T-helper 22 cell (primary cell): ENCODE results near the gene ALKBH7.

ENCODE experiments used
- DNase-seq: peaks from one replicate; pipeline ENCODE4 v3.0.0-alpha.2; 2020; ENCODE audit warnings: low read depth

ALKBH7 gene

DNA sequence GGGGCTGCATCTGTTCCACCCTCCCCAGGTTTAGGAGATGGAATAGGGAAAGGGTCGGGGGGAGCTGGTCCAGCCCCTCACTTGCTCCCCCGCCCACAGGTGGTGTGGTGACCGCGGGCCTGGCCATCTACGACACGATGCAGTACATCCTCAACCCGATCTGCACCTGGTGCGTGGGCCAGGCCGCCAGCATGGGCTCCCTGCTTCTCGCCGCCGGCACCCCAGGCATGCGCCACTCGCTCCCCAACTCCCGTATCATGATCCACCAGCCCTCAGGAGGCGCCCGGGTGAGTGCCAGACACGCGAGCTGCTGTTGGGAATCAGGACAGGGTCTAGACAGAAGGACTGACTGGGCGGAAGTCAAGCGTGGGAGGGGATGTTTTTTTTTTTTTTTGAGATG, 8.2 kb upstream of the ALKBH7 start:
- DNase-seq = no peak

- DNase-seq = peak; percentile 94
These were observed 660 bp downstream of the ALKBH7 start for GRCh38 chr19:6373096-6373812.

DNA sequence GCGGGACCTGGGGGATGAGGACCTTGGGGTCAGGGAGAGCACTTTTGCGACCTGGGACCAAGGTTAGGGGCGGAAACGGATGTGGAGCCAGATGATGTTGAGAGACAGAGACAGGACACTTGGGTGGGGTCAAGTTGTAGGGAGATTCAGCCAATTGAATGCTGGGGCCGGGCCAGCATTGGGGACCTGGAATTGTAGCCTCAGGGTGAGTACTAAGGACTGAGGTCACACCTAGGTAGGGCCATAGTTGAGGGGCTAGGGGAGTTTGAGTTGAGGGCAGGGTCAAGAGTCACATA, 1.2 kb downstream of the ALKBH7 start:
- no peak for DNase-seq

DNA sequence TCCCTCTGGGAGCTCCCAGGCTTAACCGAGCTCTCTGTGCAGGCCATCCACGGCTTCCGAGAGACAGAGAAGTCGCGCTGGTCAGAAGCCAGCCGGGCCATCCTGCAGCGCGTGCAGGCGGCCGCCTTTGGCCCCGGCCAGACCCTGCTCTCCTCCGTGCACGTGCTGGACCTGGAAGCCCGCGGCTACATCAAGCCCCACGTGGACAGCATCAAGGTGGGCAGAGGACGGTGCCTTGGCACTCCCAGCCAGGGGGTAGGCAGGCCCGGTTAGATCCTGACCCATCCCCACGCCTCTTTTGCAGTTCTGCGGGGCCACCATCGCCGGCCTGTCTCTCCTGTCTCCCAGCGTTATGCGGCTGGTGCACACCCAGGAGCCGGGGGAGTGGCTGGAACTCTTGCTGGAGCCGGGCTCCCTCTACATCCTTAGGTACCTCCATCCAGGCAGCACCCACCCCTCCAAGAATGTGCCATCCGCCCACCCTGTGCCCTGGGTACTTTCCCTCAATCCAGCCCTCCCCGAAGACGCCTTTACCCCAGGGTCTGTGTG, 1.6 kb downstream of the ALKBH7 start:
- no peak for DNase-seq

DNA sequence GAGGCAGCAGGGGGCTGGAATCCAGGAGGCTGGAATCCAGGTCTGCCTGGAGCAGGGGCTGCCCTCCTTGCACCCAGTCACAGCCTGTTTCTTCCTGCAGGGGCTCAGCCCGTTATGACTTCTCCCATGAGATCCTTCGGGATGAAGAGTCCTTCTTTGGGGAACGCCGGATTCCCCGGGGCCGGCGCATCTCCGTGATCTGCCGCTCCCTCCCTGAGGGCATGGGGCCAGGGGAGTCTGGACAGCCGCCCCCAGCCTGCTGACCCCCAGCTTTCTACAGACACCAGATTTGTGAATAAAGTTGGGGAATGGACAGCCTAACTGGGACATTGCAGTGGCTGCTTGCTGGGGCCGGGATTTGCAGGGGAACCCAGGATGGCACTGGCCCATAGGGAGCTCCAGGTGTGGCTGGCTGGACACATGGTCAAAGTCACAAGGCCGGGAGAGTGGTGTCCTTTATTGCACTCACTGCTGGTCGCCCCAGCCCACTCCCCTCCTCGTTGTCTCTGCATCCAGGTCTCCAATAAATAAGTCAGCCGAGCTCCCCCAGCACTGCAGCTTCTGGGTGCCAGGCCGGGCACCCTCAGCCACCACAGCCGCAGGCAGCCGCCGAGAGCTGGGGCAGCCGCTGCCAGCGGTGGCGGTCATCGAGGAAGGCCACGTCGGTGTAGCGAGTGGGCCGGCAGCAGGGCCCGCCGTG, 2.3 kb downstream of the ALKBH7 start:
- DNase-seq = no peak

DNA sequence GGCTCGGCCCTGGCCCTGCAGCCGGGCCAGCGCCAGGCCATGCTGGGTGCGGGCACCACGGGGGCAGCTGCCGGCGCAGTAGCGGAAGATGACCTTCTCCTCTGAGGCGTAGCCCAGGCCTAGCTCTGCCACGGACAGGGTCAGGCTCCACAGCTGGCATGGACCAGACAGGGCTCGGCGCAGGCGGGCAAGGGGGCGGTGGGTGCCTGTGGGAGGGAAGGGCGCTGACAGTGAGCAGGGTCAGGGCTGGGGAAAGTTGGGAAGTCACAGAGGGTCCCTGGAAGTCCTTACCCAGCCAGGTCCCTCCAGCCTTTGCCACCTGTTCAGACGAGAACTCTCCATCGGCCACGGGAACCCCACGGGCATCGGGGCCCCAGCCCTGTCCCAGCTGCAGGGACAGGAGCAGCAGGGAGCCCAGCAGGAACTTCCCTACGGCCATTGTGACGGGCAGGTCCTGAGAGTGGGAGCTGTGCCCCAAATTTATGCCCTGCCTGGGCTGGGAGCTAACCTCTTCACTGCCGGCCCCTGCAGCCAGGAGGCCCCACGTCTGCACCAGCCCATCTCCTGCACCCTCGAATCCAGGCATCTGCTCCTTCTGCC, 2.9 kb downstream of the ALKBH7 start, which contains the start of gene PSPN:
TSS of gene PSPN (minus strand) at position 523 of the 600 bp plus-strand sequence. CDS start at position 439, 84 bp downstream.
- DNase-seq = no peak

GRCh38 chr19:6376512-6377190, 4.1 kb downstream of the ALKBH7 start:
- DNase-seq = no peak

- DNase-seq = no peak
These were observed 5.4 kb downstream of the ALKBH7 start for GRCh38 chr19:6378041-6378440.

GRCh38 chr19:6378486-6378885, 5.9 kb downstream of the ALKBH7 start:
- no peak for DNase-seq

DNA sequence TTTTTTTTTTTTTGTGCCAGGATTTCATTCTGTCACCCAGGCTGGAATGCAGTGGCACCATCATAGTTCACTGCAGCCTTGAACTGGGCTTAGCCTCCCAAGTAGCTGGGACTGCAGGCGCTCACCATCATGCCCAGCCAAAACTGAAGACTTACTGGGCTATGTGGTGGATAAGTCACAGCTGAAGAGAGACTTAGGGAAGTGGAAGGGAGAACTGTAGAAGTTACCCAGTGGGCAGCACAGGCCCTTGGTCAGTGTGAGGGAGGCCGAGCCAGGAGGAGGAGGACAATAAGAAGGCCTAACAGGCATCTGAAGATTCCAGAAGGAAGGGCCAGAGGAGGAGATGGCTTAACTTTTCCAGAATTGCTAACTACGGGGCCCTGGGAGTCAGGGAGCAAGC, 7.2 kb downstream of the ALKBH7 start:
- no peak for DNase-seq

- DNase-seq = no peak
These were observed 8.6 kb downstream of the ALKBH7 start for GRCh38 chr19:6381030-6381750.

GRCh38 chr19:6383188-6383587, 10.6 kb downstream of the ALKBH7 start:
- no peak for DNase-seq

DNA sequence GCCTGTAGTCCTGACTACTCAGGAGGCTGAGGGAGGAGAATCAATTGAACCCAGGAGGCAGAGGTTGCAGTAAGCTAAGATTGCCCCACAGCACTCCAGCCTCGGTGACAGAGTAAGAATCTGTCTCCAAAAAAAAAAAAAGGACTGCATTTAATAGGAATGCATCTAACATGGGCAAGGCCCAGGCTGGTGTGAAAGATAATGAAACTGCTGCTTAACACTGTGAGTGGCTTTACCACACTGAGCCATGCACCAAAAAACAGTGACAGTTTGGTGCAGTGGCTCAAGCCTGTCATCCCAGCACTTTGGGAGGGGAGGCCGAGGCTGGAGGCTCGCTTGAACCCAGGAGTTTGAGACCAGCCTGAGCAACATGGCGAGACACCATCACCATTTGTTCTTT, 11.8 kb downstream of the ALKBH7 start:
- DNase-seq = no peak

- no peak for DNase-seq
These were observed 14.8 kb downstream of the ALKBH7 start for GRCh38 chr19:6387372-6387771.

DNA sequence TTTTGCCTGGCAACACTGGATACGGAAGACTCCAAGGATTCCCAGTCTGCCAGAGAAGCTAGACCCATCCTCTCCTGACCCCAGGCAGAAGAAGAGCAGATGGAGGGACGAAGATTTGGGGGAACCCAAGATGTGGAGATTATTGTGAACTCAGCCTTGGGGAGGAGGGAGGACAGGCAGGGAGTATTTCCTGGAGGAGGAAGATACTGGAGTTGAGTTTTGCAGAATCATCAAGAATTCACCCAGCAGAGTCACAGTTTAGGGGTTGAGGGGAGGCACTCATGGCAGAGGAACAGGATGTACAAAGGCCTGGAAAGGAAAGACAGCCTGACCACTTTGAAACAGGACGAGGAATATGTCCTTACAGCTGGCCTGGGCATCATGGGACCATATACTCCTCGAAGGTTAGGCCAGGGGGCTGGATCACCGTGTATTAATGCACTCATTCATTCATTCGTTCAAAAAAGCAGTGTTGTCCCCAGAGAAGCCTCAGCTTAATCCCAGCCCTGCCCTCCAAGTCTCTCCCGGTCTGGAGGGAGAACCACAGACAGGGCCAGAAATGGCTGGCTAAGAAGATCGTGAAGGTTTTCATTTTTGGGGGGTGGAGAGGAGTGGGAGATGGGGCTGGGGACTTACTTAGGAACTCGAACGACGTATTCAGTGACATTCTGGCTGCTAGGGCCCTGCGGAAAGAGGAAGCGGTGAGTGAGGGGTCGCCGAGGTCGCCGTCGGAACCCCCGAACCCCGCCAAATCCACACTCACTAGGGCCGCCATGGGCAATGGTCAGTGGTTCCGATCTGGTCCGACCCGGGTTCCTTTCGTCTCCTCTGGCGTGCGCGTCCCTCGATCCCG, 19.9 kb downstream of the ALKBH7 start:
- DNase-seq = no peak

DNA sequence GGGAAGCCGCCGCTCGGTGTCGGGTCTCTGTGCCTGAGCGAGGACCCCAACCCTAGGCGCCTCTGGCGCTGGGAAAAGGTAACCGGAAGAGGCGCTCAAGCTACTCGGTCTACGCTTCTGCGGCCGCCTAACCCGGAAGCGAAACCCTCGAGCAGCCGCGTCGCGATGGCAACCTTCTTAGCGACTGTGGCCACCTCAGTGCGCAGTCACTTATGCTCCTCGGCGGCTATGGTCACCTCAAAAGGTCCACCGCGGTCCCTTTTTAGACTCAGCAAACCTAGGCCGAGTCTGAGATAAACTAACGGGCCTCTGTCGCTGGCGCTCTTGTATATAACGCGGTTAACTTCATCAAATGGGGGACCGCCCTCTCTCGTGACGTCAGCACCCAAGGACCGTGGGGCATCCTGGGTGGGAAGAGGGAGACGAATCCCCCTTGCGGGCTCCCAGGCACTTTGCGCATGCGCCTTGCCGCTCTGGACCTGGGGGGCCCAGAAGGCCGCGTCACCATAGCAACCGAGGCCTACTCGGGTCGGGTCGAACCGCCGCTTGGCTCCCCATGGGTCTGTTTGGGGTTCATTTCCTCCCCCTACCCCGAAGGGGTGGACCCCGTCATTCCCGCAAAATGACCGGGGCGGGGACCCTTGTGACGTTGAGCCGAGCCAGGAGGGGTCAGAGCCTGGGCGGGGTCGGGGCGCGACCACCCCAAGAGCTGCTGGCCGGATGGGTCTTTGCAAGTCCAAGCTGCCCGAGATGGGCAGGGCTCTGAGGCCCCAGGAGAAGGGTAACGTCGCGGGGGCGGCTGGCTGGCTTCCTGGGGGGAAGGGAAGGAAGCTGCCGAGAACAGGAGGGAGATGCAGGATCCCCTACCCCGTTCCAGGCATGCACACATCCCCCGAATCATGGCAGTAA, 20.7 kb downstream of the ALKBH7 start, which contains the start of gene GTF2F1:
TSS of gene GTF2F1 (minus strand) at position 91 of the 909 bp plus-strand sequence. CDS start 169 bp downstream, outside the sequence.
- peak; percentile 91 for DNase-seq

GRCh38 chr19:6393983-6394412, 21.4 kb downstream of the ALKBH7 start:
- peak; percentile 38 for DNase-seq

- DNase-seq = no peak
These were observed 22.2 kb downstream of the ALKBH7 start for GRCh38 chr19:6394831-6395230.

DNA sequence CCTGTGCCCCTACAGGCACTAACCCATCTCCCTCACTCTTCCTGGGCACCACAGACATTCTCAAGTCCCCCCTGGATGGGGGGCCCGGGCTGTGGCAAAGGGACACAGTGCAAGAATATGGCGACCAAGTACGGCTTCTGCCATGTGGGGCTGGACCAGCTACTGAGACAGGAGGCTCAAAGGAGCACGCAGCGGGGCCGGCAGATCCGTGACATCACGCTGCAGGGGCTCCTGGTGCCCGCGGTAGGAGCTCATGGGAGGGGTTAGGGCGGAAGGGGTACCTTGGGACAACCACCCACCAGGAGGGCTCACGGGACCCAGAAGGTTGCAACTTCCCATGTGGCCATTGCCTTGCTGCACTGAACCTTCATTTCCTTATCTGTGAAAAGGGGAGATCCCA, 23.7 kb downstream of the ALKBH7 start:
- DNase-seq = no peak
